ENCODE measurements around the gene FAM53B.

Gene FAM53B

DNA sequence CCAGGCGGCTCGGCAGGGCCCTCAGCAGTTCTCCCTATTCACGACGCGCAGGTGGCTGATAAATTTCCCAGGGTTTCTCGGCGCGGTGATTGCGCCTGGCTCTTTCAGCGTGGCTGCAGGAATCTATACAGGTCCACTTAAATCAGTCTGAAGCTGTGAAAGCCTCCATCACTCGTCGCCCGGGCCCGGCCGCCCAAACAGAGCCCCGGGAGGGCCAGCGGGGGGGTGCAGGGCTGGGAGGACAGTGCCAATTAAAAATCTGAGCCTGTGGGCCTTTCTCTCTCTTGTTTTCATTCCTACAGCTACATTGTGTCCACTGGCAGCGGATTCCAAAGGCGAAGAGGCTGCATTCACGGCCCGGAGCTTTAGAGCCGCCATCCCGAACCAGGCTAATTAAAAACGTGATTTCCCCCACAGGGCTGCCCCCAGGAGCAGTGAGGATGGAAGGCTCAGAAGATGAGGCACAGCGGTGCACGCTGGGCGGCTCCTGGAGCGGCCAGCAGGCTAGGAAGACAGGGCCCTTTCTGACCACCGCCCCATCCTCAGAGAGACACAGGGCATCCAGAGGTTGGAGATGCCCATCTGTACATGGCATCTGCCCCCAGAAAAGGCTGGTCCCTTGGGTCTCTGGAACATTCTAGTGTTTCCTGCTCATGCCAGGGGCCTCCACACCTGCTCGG lies 100.7 kb downstream of the FAM53B start (continued):
- TF ChIP-seq, protein P1, sequence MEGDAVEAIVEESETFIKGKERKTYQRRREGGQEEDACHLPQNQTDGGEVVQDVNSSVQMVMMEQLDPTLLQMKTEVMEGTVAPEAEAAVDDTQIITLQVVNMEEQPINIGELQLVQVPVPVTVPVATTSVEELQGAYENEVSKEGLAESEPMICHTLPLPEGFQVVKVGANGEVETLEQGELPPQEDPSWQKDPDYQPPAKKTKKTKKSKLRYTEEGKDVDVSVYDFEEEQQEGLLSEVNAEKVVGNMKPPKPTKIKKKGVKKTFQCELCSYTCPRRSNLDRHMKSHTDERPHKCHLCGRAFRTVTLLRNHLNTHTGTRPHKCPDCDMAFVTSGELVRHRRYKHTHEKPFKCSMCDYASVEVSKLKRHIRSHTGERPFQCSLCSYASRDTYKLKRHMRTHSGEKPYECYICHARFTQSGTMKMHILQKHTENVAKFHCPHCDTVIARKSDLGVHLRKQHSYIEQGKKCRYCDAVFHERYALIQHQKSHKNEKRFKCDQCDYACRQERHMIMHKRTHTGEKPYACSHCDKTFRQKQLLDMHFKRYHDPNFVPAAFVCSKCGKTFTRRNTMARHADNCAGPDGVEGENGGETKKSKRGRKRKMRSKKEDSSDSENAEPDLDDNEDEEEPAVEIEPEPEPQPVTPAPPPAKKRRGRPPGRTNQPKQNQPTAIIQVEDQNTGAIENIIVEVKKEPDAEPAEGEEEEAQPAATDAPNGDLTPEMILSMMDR (tag by site-specific recombination; IDR thresholded peaks at IDR 0.05), result no peak
- TF ChIP-seq, protein P2, sequence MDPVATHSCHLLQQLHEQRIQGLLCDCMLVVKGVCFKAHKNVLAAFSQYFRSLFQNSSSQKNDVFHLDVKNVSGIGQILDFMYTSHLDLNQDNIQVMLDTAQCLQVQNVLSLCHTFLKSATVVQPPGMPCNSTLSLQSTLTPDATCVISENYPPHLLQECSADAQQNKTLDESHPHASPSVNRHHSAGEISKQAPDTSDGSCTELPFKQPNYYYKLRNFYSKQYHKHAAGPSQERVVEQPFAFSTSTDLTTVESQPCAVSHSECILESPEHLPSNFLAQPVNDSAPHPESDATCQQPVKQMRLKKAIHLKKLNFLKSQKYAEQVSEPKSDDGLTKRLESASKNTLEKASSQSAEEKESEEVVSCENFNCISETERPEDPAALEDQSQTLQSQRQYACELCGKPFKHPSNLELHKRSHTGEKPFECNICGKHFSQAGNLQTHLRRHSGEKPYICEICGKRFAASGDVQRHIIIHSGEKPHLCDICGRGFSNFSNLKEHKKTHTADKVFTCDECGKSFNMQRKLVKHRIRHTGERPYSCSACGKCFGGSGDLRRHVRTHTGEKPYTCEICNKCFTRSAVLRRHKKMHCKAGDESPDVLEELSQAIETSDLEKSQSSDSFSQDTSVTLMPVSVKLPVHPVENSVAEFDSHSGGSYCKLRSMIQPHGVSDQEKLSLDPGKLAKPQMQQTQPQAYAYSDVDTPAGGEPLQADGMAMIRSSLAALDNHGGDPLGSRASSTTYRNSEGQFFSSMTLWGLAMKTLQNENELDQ (tag by site-specific recombination; IDR thresholded peaks at IDR 0.05; ENCODE audit: low read depth), result no peak
- TF ChIP-seq ZNF610 (tag by site-specific recombination; IDR thresholded peaks at IDR 0.05; ENCODE audit: borderline replicate concordance) (no peak), ZNF768 (tag by site-specific recombination; IDR thresholded peaks at IDR 0.05) (no peak), ZNF776 (tag by site-specific recombination; IDR thresholded peaks at IDR 0.05; ENCODE audit: borderline replicate concordance) (no peak), ZNF155 (tag by site-specific recombination; IDR thresholded peaks at IDR 0.05) (no peak), MYNN (tag by site-specific recombination; IDR thresholded peaks at IDR 0.05; ENCODE audit: borderline replicate concordance) (no peak), ZNF140 (tag by site-specific recombination; IDR thresholded peaks at IDR 0.05) (no peak), ZNF623 (tag by site-specific recombination; IDR thresholded peaks at IDR 0.05) (no peak), ZNF544 (tag by site-specific recombination; IDR thresholded peaks at IDR 0.05) (no peak), ZNF311 (tag by site-specific recombination; IDR thresholded peaks at IDR 0.05; ENCODE audit: borderline replicate concordance) (no peak)

- no peaks in the 10 kb centered on the region for H3K4me1 ChIP-seq (ENCODE audit: control insufficient read depth, insufficient read depth, low read length)
- CTCF ChIA-PET, result no interaction called here
Observed at GRCh38 chr10:124642088-124642710, 102.0 kb downstream of the FAM53B start.

More at GRCh38 chr10:124642088-124642710, 102.0 kb downstream of the FAM53B start:
- Histone ChIP-seq H3K4me3 (ENCODE audit: low read depth, low read length) (no peak overlapping the region), H3K27ac (ENCODE audit: extremely low read depth, low read depth, low read length) (no peak overlapping the region), H3K9me3 (ENCODE audit: control insufficient read depth, insufficient read depth, low read depth, low read length) (no peaks in the 10 kb centered on the region), H3K36me3 (ENCODE audit: control insufficient read depth in 2 of 2, insufficient read depth in 1 of 2, low read length in 2 of 2) (peaks cover 0 to 6% of the 10 kb centered on the region in 2 experiments; a peak in 1 of 3 replicates)
- TF ChIP-seq TRIM28 (IDR thresholded peaks at IDR 0.05; ENCODE audit: borderline replicate concordance, low read length) (no peak), ZNF214 (tag by site-specific recombination; IDR thresholded peaks at IDR 0.05; ENCODE audit: borderline replicate concordance) (no peak), ZNF555 (tag by site-specific recombination; conservative IDR thresholded peaks at IDR 0.05) (no peak), ZNF560 (tag by site-specific recombination; IDR thresholded peaks at IDR 0.05; ENCODE audit: borderline replicate concordance) (no peak), HOXC10 (CRISPR knock-in tag; IDR thresholded peaks at IDR 0.05) (no peak), ZNF621 (tag by site-specific recombination; IDR thresholded peaks at IDR 0.05) (no peak), ATF2 (tag by site-specific recombination; IDR thresholded peaks at IDR 0.05; ENCODE audit: low read depth) (no peak), ZFP37 (tag by site-specific recombination; IDR thresholded peaks at IDR 0.05) (no peak), GLIS1 (tag by site-specific recombination; IDR thresholded peaks at IDR 0.05) (no peak), ZNF544 (tag by site-specific recombination; IDR thresholded peaks at IDR 0.05) (no peak), ZNF398 (tag by site-specific recombination; IDR thresholded peaks at IDR 0.05) (no peak)
- TF ChIP-seq, protein P3, sequence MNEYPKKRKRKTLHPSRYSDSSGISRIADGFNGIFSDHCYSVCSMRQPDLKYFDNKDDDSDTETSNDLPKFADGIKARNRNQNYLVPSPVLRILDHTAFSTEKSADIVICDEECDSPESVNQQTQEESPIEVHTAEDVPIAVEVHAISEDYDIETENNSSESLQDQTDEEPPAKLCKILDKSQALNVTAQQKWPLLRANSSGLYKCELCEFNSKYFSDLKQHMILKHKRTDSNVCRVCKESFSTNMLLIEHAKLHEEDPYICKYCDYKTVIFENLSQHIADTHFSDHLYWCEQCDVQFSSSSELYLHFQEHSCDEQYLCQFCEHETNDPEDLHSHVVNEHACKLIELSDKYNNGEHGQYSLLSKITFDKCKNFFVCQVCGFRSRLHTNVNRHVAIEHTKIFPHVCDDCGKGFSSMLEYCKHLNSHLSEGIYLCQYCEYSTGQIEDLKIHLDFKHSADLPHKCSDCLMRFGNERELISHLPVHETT (tag by site-specific recombination; IDR thresholded peaks at IDR 0.05), result no peak
- TF ChIP-seq, protein P4, sequence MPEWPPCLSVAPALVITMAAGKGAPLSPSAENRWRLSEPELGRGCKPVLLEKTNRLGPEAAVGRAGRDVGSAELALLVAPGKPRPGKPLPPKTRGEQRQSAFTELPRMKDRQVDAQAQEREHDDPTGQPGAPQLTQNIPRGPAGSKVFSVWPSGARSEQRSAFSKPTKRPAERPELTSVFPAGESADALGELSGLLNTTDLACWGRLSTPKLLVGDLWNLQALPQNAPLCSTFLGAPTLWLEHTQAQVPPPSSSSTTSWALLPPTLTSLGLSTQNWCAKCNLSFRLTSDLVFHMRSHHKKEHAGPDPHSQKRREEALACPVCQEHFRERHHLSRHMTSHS (tag by site-specific recombination; IDR thresholded peaks at IDR 0.05), result no peak
- TF ChIP-seq, protein P2 (tag by site-specific recombination; IDR thresholded peaks at IDR 0.05; ENCODE audit: low read depth), result no peak
- POLR2A ChIA-PET, result no interaction called here
